ENCODE data around the gene RCCD1.
"Not testable (repeated sequence)": the region's sequence is repeated elsewhere in the genome, so short reads cannot be mapped to it uniquely, and the experiment has no call there.

- TF ChIP-seq CTCF (IDR thresholded peaks at IDR 0.05); EZH2 (IDR thresholded peaks at IDR 0.05; ENCODE audit: borderline replicate concordance, insufficient read depth, low read depth, low read length, poor library complexity, severe bottlenecking): not testable (repeated sequence)
Measured at GRCh38 chr15:90928106-90928505, 26.6 kb upstream of the RCCD1 start.
